Astrocyte of the hippocampus (primary cell): ENCODE measurements around the gene SNRK.

ENCODE experiments used
- DNase-seq: peaks from one replicate; pipeline ENCODE4 v3.0.0; 2011; ENCODE audit warnings: low read depth, low spot score

The SNRK gene

DNA sequence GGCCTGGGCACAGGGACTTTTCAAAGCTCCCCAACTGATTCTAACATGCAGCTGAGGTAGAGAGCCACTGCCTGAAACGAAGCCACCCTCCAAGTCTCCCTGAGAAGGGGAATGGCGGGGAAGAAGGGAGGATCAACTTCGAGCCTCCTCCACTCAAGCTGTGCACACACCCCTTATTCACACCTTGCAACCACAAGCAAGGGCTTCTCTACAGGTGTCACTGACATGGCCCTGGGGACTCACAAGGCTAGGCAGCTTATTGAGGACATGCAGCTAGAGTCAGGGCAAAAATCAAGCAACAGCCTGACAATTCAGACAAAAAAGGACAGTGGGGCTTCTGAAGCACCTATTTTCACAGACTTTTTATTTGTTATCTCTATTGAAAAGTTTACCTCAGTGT, 85.2 kb downstream of the SNRK start:
- DNase-seq = no peak

DNA sequence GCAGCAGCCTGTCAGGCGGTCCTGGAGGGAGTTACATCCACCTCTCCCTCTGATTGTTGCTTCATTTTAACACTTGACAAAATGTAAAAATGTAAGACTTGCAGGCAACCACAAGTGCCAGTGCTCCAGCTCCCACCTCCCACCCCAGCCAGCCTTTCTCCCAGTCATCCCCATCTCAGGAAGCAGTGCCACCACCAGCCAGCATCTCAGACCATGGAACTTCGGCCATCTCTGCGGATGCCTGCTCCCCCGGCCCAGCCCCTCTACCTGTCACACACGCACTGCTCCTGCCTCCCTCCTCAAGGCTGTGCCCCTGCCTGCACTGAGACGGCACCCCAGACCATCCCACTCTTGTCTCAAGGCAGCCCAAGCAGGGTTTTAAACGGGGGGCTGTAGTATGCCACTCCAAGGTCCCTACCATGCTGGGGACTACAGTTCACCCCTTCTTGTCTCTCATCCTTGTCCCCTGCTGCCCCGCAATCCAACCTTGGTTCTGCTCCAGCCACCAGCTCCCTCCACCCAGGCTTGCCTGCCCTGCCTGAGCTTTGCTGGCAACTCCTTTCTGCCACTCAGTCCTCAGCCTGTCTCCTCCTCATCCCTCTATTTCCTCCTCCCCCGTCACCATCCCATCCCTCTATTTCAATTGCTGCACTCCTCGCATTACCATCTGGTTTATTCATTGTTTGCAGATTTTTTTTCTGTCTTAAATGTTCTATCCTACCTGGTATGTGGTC, 85.8 kb downstream of the SNRK start:
- no peak for DNase-seq

DNA sequence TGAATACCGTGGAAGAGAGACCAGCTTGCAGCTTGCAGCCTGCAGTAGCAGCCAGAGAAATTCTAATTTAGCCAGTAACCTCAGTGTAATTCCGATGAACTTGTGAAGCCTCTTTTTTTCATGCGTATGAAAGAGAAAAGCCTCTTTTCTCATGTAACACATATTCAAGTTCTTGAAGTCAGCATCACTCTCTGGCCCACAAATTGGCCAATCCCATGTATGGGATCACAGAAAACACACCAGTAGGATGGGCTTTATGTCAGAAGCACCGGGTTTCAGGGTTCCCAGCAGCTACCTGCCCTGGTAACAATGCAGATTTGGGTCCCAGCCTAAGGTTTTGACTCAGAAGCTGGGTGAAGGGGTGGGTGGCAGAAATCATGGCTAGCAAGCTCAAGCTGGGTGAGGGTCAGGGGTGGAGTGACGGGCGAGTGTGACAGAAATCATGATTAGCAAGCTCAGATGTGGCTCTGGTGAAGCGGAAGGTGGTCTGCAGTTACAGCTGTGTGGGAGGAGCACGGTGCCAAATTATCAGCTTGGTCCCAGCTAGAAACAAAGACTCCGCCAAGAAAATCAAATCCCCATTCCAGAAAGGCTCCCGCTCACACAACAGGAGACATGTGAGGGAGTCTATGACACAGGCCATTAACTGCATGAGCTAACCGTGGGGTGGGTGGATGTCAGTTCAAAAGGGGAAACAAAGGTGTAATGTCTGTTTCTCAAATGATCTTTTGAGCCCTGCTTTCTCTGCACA, 86.6 kb downstream of the SNRK start:
- DNase-seq = peak; percentile 56

DNA sequence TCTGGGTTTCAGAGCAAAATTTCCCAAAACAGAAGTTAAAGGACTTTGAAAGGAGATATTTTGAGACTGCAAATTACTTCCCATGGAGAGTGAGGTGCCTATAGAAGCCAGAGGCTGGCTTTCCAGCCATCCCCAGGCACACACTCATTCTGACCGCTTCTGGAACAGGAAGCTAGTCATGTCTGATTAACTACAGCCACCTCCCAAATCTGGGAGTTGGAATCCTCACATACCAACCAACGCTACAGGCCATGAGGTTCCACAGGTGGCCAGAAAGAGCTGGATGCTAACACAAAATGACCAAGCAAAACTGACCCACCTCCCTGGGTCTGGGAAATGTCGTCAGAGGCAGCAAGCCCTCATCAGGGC, 87.2 kb downstream of the SNRK start:
- peak; percentile 13 for DNase-seq

DNA sequence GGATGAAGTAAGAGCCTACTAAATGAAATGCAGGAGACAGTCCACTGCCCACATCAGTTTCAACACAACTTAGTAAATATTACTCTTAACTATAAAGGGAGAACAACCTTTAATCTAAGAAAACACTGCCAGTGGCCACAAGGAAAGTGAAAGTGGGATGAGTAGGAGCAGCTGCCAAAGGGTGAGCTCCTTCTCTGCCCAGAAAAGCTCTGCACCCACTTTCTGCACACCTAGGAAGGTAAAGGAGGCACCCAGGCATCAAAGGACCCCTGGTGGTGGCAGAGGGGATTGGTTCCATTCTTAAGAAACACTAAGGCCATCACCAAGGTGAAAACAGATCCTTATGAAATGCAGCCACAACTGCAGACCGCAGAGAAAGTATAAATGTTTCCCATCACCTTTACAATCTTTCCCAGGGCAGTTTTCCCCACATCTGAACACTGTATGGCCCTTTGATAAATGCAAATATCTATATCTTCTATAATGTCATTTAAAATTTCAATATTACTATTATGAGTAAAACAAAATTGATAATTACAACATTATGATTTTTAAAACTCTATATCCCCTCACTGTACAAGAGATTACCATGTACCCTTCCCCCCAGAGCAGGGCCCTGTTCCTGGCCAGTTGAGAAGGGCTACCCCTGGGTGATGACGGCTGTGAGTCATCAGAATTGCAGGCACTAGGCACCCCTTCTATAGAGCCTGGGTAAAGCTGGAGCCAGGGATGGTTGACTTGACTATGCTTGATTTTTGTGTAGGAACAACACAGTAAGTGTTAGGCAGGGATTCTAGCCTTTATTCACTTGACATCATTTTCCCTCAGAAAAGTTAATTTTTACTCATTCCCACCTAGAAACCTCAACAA, 92.0 kb downstream of the SNRK start:
- DNase-seq = peak; percentile 39

DNA sequence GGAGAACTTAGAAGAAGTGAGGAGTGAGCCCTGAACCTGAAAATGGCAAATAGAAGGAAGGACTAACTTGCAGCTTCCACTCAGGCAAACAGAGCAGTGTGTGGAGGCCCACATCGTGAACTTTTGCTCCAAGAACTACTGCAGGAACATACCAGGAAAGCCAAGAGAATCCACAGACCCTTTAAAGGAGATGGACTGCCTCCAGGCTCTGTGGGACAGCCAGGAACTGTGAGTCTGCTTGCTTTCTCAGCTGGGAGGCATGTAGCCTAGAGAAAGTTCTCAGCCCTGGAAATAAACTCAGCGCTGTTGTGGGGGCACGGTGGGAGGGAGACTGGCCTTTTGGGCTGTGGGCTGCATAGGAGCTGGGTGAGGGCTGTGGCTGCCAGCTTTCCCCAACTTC, 93.0 kb downstream of the SNRK start:
- DNase-seq = peak; percentile 80

DNA sequence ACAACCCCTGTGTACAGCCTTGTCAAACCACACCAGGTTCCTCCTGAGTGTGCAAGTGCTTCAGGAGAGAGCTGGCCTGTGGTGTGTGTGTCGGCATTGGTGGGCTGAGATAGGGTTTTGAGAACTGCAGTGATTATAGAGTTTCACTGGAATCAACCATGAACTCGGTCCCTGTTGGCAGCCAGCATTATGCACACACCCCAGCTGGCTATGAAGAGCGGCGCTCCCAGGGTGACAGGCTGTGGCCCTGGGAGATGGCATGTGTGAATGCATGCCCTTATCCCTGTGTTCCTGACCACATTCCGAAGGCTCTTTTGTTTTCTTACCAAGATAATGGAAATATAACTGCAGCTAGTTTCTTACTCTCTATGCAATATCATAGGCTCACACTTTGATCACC, 101.8 kb downstream of the SNRK start:
- no peak for DNase-seq

DNA sequence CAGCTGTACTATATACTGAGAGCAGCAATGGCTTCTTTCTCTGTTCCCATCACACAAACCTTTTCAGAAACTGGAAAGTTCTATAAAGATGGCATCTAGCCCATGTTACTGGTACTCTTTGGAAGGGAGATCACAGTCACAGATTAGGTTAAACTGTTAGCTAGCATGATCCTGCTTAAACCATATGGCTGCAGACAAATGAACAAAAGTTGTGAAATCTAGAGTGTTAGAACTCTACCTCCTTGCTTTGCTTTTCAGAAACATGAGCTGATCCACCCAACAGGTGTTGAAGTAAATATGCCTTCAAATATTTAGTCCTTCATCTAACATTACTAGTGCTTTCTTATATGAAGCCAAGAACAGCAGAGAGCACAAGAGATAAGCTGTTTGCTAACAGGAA, 102.6 kb downstream of the SNRK start:
- DNase-seq = no peak

DNA sequence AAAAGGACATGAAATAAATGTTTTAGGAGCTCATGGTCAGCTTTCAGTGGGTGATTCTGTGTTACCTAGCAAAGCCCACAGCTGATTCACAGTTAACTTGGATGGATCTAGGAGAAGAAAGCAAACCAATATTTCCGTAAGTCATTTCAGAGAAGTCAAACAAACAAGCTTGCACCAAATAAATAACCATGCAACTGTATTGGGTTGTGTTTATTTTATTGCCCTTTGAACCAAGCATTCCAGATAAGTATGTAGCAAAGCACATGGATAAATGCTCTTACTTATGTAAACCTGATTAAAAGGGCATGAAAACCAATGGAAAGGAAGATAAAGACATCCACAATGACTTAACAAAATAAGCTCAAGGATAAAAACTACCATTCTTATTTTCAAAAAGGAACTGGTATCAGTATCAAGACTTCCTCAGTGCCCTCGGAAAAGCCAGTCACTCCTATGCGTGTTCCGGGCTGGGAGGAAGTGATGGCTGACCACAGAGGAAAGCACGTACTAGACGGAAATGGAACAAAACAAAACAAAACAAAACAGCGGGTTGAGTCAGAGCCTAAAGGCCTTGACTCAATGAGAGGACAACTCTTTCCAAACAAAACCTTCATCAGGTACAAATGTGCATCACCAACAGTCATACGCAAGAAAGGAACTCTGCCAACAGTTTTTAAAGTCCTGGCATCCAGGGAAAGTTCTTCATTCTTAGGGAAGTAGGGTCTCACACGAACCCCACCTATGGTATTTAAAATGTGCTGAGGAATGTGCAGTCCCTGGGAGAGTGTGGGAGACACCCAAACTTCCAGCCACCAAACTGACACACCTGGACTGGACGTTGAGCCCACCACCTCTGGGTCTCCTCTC, 103.3 kb downstream of the SNRK start:
- DNase-seq = peak; percentile 57

DNA sequence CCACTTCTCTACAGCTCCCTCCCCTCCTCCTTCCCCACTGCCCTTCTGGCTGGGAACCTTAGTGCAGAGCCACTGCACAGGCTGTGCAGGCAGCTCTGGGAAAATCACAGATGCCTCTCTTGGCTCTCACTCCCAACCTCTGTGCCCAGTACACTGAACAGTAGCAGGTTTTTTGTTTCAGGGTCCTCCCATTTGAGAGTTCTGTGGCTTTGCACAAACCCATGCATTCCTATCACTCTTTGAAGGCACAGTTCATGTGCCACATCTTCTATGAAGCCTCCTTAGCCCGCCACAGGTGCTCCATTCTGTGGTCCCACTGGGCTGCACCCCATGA, 103.9 kb downstream of the SNRK start:
- DNase-seq = no peak

DNA sequence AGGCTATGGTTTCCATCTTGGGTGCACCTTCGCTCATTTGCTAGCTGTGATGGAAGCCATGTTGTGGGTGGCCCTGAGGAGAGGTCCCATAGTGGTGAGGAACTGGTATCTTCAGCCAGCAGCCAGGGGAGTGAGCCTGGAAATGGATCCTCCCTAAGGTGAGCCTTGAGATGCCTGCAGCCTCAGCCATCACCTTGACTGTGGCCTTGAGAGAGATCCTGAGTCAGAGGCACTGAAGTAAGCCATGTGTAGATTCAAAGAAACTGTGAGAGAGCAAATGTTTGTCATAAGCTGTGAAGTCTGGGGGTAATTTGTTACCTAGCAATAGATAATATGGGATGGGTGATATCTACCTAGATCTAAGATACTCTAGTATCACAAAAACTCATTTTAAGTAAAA, 105.3 kb downstream of the SNRK start:
- DNase-seq = no peak

DNA sequence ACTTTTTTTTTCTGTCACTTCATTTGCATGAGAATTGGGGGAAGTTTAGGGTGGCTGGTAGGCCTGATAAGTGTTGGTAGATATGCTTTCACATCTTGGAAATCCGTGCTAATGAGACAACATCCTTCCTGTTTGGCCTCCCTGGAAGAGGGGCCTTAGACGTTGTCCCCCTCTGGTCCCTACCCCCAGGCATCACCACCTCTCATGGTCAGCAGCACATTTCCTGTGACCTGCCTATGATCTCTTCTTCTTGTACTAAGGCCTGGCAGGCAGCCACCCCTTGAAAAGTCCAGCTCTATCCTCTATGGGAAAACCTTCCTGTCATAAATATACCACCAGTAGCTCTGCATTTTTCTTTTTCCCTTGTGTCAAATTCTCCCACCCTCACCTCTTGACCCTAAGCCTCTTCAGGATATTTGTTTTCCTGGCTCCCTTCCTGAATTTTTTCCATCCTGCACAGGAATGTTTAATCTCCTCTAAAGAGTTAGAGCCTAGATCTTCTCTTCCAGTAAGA, 107.8 kb downstream of the SNRK start:
- peak; percentile 49 for DNase-seq

DNA sequence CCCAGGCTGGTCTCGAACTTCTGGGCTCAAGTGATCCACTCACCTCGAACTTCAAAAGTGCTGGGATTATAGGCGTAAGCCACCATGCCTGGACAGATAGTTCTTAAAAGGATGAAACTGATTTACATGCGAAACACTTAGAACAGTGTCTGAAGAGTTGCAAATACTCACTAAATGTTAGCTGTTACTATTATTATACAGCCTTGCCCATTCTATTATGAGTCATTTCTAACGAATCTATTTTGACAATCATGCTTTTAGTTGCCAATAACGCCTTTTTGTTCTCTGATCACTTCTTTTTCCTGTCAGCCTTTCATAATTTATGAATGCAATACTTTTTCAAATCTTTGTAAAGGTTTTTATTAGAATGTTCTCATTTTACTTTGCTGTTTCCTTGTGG, 112.7 kb downstream of the SNRK start:
- no peak for DNase-seq

DNA sequence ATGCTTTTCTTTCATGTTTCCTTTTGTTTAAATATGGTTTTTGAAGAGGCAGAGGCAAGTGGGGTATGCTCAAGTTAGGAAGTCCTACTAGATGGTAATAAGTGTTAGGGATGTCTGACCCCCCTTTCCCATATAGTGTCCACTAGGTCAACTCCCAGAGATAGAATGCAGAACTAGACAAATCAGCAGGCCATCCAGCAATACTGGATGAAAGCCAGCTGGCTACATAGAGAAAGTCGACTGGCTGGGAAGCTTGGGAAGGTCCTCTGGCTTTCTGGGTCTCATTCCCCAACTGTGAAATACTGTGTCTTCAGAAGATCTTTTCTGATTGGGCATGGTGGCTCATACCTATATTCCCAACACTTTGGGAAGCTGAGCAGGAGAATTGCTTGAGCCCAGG, 113.8 kb downstream of the SNRK start:
- no peak for DNase-seq
